MG63 (cell line): ENCODE measurements around the gene ACOX3. TPM values are rescaled to one million over a fixed set of nuclear protein-coding genes. Genes with fewer than 3 reads are reported as not detected.
A peak's percentile ranks its signal among the peaks of the same experiment; 100 is the strongest.
"Not testable (repeated sequence)": the region's sequence is repeated elsewhere in the genome, so short reads cannot be mapped to it uniquely, and the experiment has no call there.

Experiments
- DNase-seq: peaks from one replicate; pipeline ENCODE4 v3.0.0-alpha.2; 2020
- H3K27me3 ChIP-seq: fragments of 250-450 bp; sonication (Bioruptor Pico); 2 replicates; pipeline ENCODE4 v1.5.1; 2020; ENCODE audit warnings: mild to moderate bottlenecking, moderate library complexity
- H3K36me3 ChIP-seq: fragments of 250-450 bp; sonication (Bioruptor Pico); 2 replicates; pipeline ENCODE4 v1.5.1; 2020; ENCODE audit warnings: mild to moderate bottlenecking, moderate library complexity
- H3K4me3 ChIP-seq: fragments of 250-450 bp; sonication (Bioruptor Pico); 2 replicates; pipeline ENCODE4 v1.5.1; 2020; ENCODE audit warnings: mild to moderate bottlenecking, moderate library complexity
- H3K9me3 ChIP-seq: fragments of 250-450 bp; sonication (Bioruptor Pico); 2 replicates; pipeline ENCODE4 v1.5.1; 2020; ENCODE audit warnings: mild to moderate bottlenecking, moderate library complexity
- total RNA-seq: library from RNA; depleted of rRNA; stranded (reverse); fragments of >200 nt; shearing (Covaris generic); gene quantifications from 2 replicates; pipeline ENCODE4 v1.2.3, GENCODE V29; 2014; ENCODE audit warnings: low replicate concordance

Gene ACOX3
- total RNA-seq, 1 experiment from 2014 or later: 20.3 TPM

- Histone ChIP-seq H3K27me3 (no peaks in the 10 kb centered on the region), H3K4me3 (no peak overlapping the region), H3K36me3 (no peaks in the 10 kb centered on the region), H3K9me3 (no peaks in the 10 kb centered on the region)
- no peak for DNase-seq
Measured at GRCh38 chr4:8348071-8348470, 92.5 kb downstream of the ACOX3 start.

GRCh38 chr4:8347660-8348059, 92.9 kb downstream of the ACOX3 start:
- Histone ChIP-seq H3K27me3 (no peaks in the 10 kb centered on the region), H3K4me3 (no peak overlapping the region)
- DNase-seq: no peak

GRCh38 chr4:8346838-8347605, 93.5 kb downstream of the ACOX3 start:
- no peaks in the 10 kb centered on the region for H3K36me3 ChIP-seq
- no peak overlapping the region for H3K4me3 ChIP-seq
- H3K27me3 ChIP-seq: no peaks in the 10 kb centered on the region
- no peaks in the 10 kb centered on the region for H3K9me3 ChIP-seq
- DNase-seq: no peak

More at GRCh38 chr4:8347660-8348059, 92.9 kb downstream of the ACOX3 start:
- Histone ChIP-seq H3K36me3 (no peaks in the 10 kb centered on the region), H3K9me3 (no peaks in the 10 kb centered on the region)

- H3K9me3 ChIP-seq: no peaks in the 10 kb centered on the region
- no peak for DNase-seq
- no peaks in the 10 kb centered on the region for H3K36me3 ChIP-seq
- H3K27me3 ChIP-seq: no peaks in the 10 kb centered on the region
- H3K4me3 ChIP-seq: no peak overlapping the region
Measured at GRCh38 chr4:8345946-8346814, 94.3 kb downstream of the ACOX3 start.

GRCh38 chr4:8345053-8345945, 95.2 kb downstream of the ACOX3 start:
- Histone ChIP-seq H3K9me3 (no peaks in the 10 kb centered on the region), H3K4me3 (no peak overlapping the region), H3K36me3 (no peaks in the 10 kb centered on the region), H3K27me3 (no peaks in the 10 kb centered on the region)
- no peak for DNase-seq

- Histone ChIP-seq H3K36me3 (no peaks in the 10 kb centered on the region), H3K9me3 (no peaks in the 10 kb centered on the region), H3K4me3 (no peak overlapping the region), H3K27me3 (no peaks in the 10 kb centered on the region)
- DNase-seq: no peak
Measured at GRCh38 chr4:8344377-8344776, 96.1 kb downstream of the ACOX3 start.

GRCh38 chr4:8343967-8344331, 96.6 kb downstream of the ACOX3 start:
- Histone ChIP-seq H3K27me3 (no peaks in the 10 kb centered on the region), H3K36me3 (no peaks in the 10 kb centered on the region), H3K9me3 (no peaks in the 10 kb centered on the region), H3K4me3 (no peak overlapping the region)
- DNase-seq: no peak

GRCh38 chr4:8343262-8343966, 97.1 kb downstream of the ACOX3 start:
- no peaks in the 10 kb centered on the region for H3K9me3 ChIP-seq
- DNase-seq: no peak
- H3K4me3 ChIP-seq: no peak overlapping the region
- H3K36me3 ChIP-seq: no peaks in the 10 kb centered on the region
- H3K27me3 ChIP-seq: no peaks in the 10 kb centered on the region

- no peaks in the 10 kb centered on the region for H3K36me3 ChIP-seq
- H3K9me3 ChIP-seq: no peaks in the 10 kb centered on the region
- H3K4me3 ChIP-seq: no peak overlapping the region
- DNase-seq: no peak
- H3K27me3 ChIP-seq: no peaks in the 10 kb centered on the region
Measured at GRCh38 chr4:8342651-8343261, 97.8 kb downstream of the ACOX3 start.

GRCh38 chr4:8341691-8342090, 98.8 kb downstream of the ACOX3 start:
- no peaks in the 10 kb centered on the region for H3K36me3 ChIP-seq
- DNase-seq: no peak

GRCh38 chr4:8341281-8341680, 99.2 kb downstream of the ACOX3 start:
- not testable (repeated sequence) for H3K9me3 ChIP-seq, DNase-seq, H3K36me3 ChIP-seq, H3K27me3 ChIP-seq, H3K4me3 ChIP-seq

More at GRCh38 chr4:8341691-8342090, 98.8 kb downstream of the ACOX3 start:
- Histone ChIP-seq H3K4me3 (no peak overlapping the region), H3K27me3 (no peaks in the 10 kb centered on the region), H3K9me3 (no peaks in the 10 kb centered on the region)

- Histone ChIP-seq H3K4me3 (no peak overlapping the region), H3K36me3 (no peaks in the 10 kb centered on the region), H3K27me3 (no peaks in the 10 kb centered on the region), H3K9me3 (no peaks in the 10 kb centered on the region)
- no peak for DNase-seq
Measured at GRCh38 chr4:8340781-8341241, 99.7 kb downstream of the ACOX3 start.

- H3K27me3 ChIP-seq: no peaks in the 10 kb centered on the region
- H3K36me3 ChIP-seq: no peaks in the 10 kb centered on the region
- no peak overlapping the region for H3K4me3 ChIP-seq
- no peaks in the 10 kb centered on the region for H3K9me3 ChIP-seq
- no peak for DNase-seq
Measured at GRCh38 chr4:8338351-8338961, 102.1 kb downstream of the ACOX3 start.

- DNase-seq: peak; percentile 47
- Histone ChIP-seq H3K9me3 (no peaks in the 10 kb centered on the region), H3K27me3 (no peaks in the 10 kb centered on the region), H3K4me3 (no peak overlapping the region), H3K36me3 (no peaks in the 10 kb centered on the region)
Measured at GRCh38 chr4:8336412-8337075, 104.0 kb downstream of the ACOX3 start.

GRCh38 chr4:8335848-8336247, 104.7 kb downstream of the ACOX3 start:
- DNase-seq: no peak
- no peaks in the 10 kb centered on the region for H3K27me3 ChIP-seq
- no peaks in the 10 kb centered on the region for H3K9me3 ChIP-seq
- H3K4me3 ChIP-seq: no peak overlapping the region
- H3K36me3 ChIP-seq: no peaks in the 10 kb centered on the region
